Activated naive CD4-positive, alpha-beta T cell treated with anti-CD3 and anti-CD28 coated beads for 36 hours (primary cell): ENCODE results near the gene LPXN. TPM values are rescaled to one million over a fixed set of nuclear protein-coding genes. Genes with fewer than 3 reads are reported as not detected.

ENCODE experiments used
- CTCF ChIA-PET: fragments of 350-600 bp; sonication (Branson Sonifier 250); formaldehyde crosslinking; loops from one replicate; lab custom pipeline; 2021; ENCODE audit warnings: antibody characterized with exemption; lab: Charles Lee
- DNase-seq: peaks from one replicate; pipeline ENCODE4 v3.0.0-alpha.2; 2020
- H3K27ac Mint-ChIP-seq: one replicate; pipeline ENCODE4 v1.8.0; 2021; ENCODE audit warnings: mild to moderate bottlenecking, mixed read lengths
- H3K27me3 Mint-ChIP-seq: one replicate; pipeline ENCODE4 v1.8.0; 2021; ENCODE audit warnings: low read depth, mixed read lengths
- H3K36me3 Mint-ChIP-seq: one replicate; pipeline ENCODE4 v1.8.0; 2021; ENCODE audit warnings: low read depth, mixed read lengths
- H3K4me1 Mint-ChIP-seq: one replicate; pipeline ENCODE4 v1.8.0; 2021; ENCODE audit warnings: low read depth, mixed read lengths
- H3K4me3 Mint-ChIP-seq: one replicate; pipeline ENCODE4 v1.8.0; 2021; ENCODE audit warnings: mild to moderate bottlenecking, moderate library complexity, mixed read lengths
- H3K9me3 Mint-ChIP-seq: one replicate; pipeline ENCODE4 v1.8.0; 2021; ENCODE audit warnings: mixed read lengths
- intact Hi-C: fragments of 100-400 bp; cut with micrococcal nuclease; formaldehyde crosslinking; loops from one replicate; pipeline ENCODE4 v1.15.1; 2023
- total RNA-seq, 2 experiments: library from RNA; stranded (reverse); gene quantifications; one replicate each; pipeline ENCODE4 v1.2.3, GENCODE V29; 2021

LPXN gene
- total RNA-seq, 2 experiments from 2014 or later: 84.9 to 85.1 TPM

- DNase-seq: no peak
- Mint-ChIP-seq H3K27ac (no peak overlapping the region), H3K4me1 (peaks cover 49% of the 10 kb centered on the region), H3K9me3 (no peaks in the 10 kb centered on the region), H3K36me3 (peaks cover 30% of the 10 kb centered on the region), H3K27me3 (no peaks in the 10 kb centered on the region), H3K4me3 (no peak overlapping the region)
- CTCF ChIA-PET: interaction anchor here (0.7 to 1.1 kb wide), 3 partner anchors 8 to 79 kb away, joined by 3 read pairs; no protein-coding TSS in a partner anchor
- intact Hi-C loops: no loop called here
Observed at GRCh38 chr11:58560842-58561241, 14.8 kb downstream of the LPXN start.

GRCh38 chr11:58549644-58550043, 26.0 kb downstream of the LPXN start:
- H3K27ac Mint-ChIP-seq: no peak overlapping the region
- H3K4me3 Mint-ChIP-seq: no peak overlapping the region
- intact Hi-C loops: no loop called here
- peaks cover 2% of the 10 kb centered on the region for H3K9me3 Mint-ChIP-seq
- H3K36me3 Mint-ChIP-seq: peaks cover 72% of the 10 kb centered on the region
- H3K4me1 Mint-ChIP-seq: peaks cover 13% of the 10 kb centered on the region
- H3K27me3 Mint-ChIP-seq: no peaks in the 10 kb centered on the region
- no peak for DNase-seq
- CTCF ChIA-PET: interaction anchor here (0.6 kb wide), 1 partner anchor 72 kb away, joined by 3 read pairs; no protein-coding TSS in a partner anchor

- H3K4me1 Mint-ChIP-seq: peaks cover 22% of the 10 kb centered on the region
- H3K36me3 Mint-ChIP-seq: peaks cover 64% of the 10 kb centered on the region
- no peak overlapping the region for H3K4me3 Mint-ChIP-seq
- CTCF ChIA-PET: no interaction called here
- DNase-seq: no peak
- intact Hi-C loops: no loop called here
- H3K27ac Mint-ChIP-seq: no peak overlapping the region
- no peaks in the 10 kb centered on the region for H3K27me3 Mint-ChIP-seq
- peaks cover 2% of the 10 kb centered on the region for H3K9me3 Mint-ChIP-seq
Observed at GRCh38 chr11:58546841-58547240, 28.8 kb downstream of the LPXN start.

- Mint-ChIP-seq H3K27ac (no peak overlapping the region), H3K9me3 (peaks cover 2% of the 10 kb centered on the region), H3K4me1 (peaks cover 44% of the 10 kb centered on the region), H3K27me3 (no peaks in the 10 kb centered on the region), H3K36me3 (peaks cover 81% of the 10 kb centered on the region), H3K4me3 (no peak overlapping the region)
- intact Hi-C loops: no loop called here
- no peak for DNase-seq
- CTCF ChIA-PET: no interaction called here
Observed at GRCh38 chr11:58531865-58532341, 43.8 kb downstream of the LPXN start.

GRCh38 chr11:58530236-58530635, 45.4 kb downstream of the LPXN start:
- Mint-ChIP-seq H3K9me3 (peaks cover 2% of the 10 kb centered on the region), H3K27ac (no peak overlapping the region), H3K27me3 (no peaks in the 10 kb centered on the region), H3K4me3 (no peak overlapping the region), H3K4me1 (peaks cover 48% of the 10 kb centered on the region), H3K36me3 (peaks cover 71% of the 10 kb centered on the region)
- DNase-seq: peak; percentile 19
- intact Hi-C loops: no loop called here
- CTCF ChIA-PET: interaction anchor here (1.6 kb wide), 1 partner anchor 38 kb away, joined by 11 read pairs; no protein-coding TSS in a partner anchor

- Mint-ChIP-seq H3K36me3 (peaks cover 43% of the 10 kb centered on the region), H3K27ac (no peak overlapping the region), H3K9me3 (no peaks in the 10 kb centered on the region), H3K4me1 (peaks cover 59% of the 10 kb centered on the region), H3K27me3 (no peaks in the 10 kb centered on the region), H3K4me3 (no peak overlapping the region)
- intact Hi-C loops: loop anchor here (10.0 kb wide), 1 partner anchor 133 kb away; no protein-coding TSS in a partner anchor
- CTCF ChIA-PET: interaction anchor here (0.8 to 1.3 kb wide), 3 partner anchors 15 to 49 kb away, joined by 3 read pairs; no protein-coding TSS in a partner anchor
- no peak for DNase-seq
Observed at GRCh38 chr11:58527429-58527828, 48.2 kb downstream of the LPXN start.

GRCh38 chr11:58526721-58527120, 48.9 kb downstream of the LPXN start:
- no peak overlapping the region for H3K27ac Mint-ChIP-seq
- peaks cover 38% of the 10 kb centered on the region for H3K36me3 Mint-ChIP-seq
- DNase-seq: no peak
- CTCF ChIA-PET: interaction anchor here (0.7 to 4.3 kb wide), 4 partner anchors 15 to 544 kb away, joined by 3 to 31 read pairs (median 9); no protein-coding TSS in a partner anchor
- no peak overlapping the region for H3K4me3 Mint-ChIP-seq
- peaks cover 66% of the 10 kb centered on the region for H3K4me1 Mint-ChIP-seq
- H3K9me3 Mint-ChIP-seq: no peaks in the 10 kb centered on the region
- no peaks in the 10 kb centered on the region for H3K27me3 Mint-ChIP-seq
- intact Hi-C loops: loop anchor here (10.0 kb wide), 1 partner anchor 132 kb away; no protein-coding TSS in a partner anchor

GRCh38 chr11:58525037-58525614, 50.5 kb downstream of the LPXN start:
- peak overlapping the region; percentile 86 for H3K27ac Mint-ChIP-seq
- peak overlapping the region; percentile 61 for H3K4me3 Mint-ChIP-seq
- H3K27me3 Mint-ChIP-seq: no peaks in the 10 kb centered on the region
- H3K4me1 Mint-ChIP-seq: peaks cover 58% of the 10 kb centered on the region
- peak; percentile 44 for DNase-seq
- H3K36me3 Mint-ChIP-seq: peaks cover 29% of the 10 kb centered on the region
- CTCF ChIA-PET: interaction anchor here (0.5 to 4.3 kb wide), 18 partner anchors 8 to 885 kb away, joined by 3 to 31 read pairs (median 4); no protein-coding TSS in a partner anchor
- no peaks in the 10 kb centered on the region for H3K9me3 Mint-ChIP-seq
- intact Hi-C loops: loop anchor here (1.0 to 10.0 kb wide), 15 partner anchors 26 to 1101 kb away; partner anchors contain the start of genes CLP1 and UBE2L6

GRCh38 chr11:58524232-58525036, 51.2 kb downstream of the LPXN start:
- intact Hi-C loops: loop anchor here (1.0 to 10.0 kb wide), 18 partner anchors 26 to 1100 kb away; partner anchors contain the start of genes CLP1, CTNND1 and UBE2L6
- Mint-ChIP-seq H3K36me3 (peaks cover 23% of the 10 kb centered on the region), H3K4me1 (peaks cover 52% of the 10 kb centered on the region), H3K27me3 (no peaks in the 10 kb centered on the region), H3K9me3 (no peaks in the 10 kb centered on the region), H3K27ac (peak overlapping the region; percentile 86), H3K4me3 (peak overlapping the region; percentile 61)
- CTCF ChIA-PET: interaction anchor here (0.7 to 4.3 kb wide), 22 partner anchors 8 to 885 kb away, joined by 3 to 31 read pairs (median 4); partner anchors contain the start of gene LPXN
- peak; percentile 67 for DNase-seq

- intact Hi-C loops: loop anchor here (2.0 to 5.0 kb wide), 2 partner anchors 713 to 1167 kb away; no protein-coding TSS in a partner anchor
- Mint-ChIP-seq H3K27me3 (no peaks in the 10 kb centered on the region), H3K4me3 (no peak overlapping the region), H3K27ac (no peak overlapping the region), H3K9me3 (no peaks in the 10 kb centered on the region), H3K4me1 (no peaks in the 10 kb centered on the region), H3K36me3 (no peaks in the 10 kb centered on the region)
- CTCF ChIA-PET: interaction anchor here (0.6 to 1.1 kb wide), 4 partner anchors 9 to 1153 kb away, joined by 3 to 4 read pairs (median 3); no protein-coding TSS in a partner anchor
- DNase-seq: peak; percentile 38
Observed at GRCh38 chr11:58513747-58514367, 61.8 kb downstream of the LPXN start.

GRCh38 chr11:58511636-58512035, 64.0 kb downstream of the LPXN start:
- no peak overlapping the region for H3K27ac Mint-ChIP-seq
- intact Hi-C loops: loop anchor here (2.0 to 5.0 kb wide), 2 partner anchors 711 to 1164 kb away; no protein-coding TSS in a partner anchor

More at GRCh38 chr11:58511636-58512035, 64.0 kb downstream of the LPXN start:
- Mint-ChIP-seq H3K4me3 (no peak overlapping the region), H3K4me1 (no peaks in the 10 kb centered on the region), H3K27me3 (no peaks in the 10 kb centered on the region), H3K36me3 (peaks cover 5% of the 10 kb centered on the region), H3K9me3 (no peaks in the 10 kb centered on the region)
- DNase-seq: no peak
- CTCF ChIA-PET: interaction anchor here (0.7 to 1.3 kb wide), 4 partner anchors 10 to 55 kb away, joined by 3 to 4 read pairs (median 4); no protein-coding TSS in a partner anchor
